BJ (cell line): ENCODE data around the gene ATG7. TPM values are rescaled to one million over a fixed set of nuclear protein-coding genes. Genes with fewer than 3 reads are reported as not detected.
"Not testable (repeated sequence)": the region's sequence is repeated elsewhere in the genome, so short reads cannot be mapped to it uniquely, and the experiment has no call there.

Source experiments
- CTCF ChIA-PET: fragments of 350-600 bp; formaldehyde crosslinking; extraction: SDS; loops from one replicate; lab custom pipeline; 2021; ENCODE audit warnings: antibody characterized with exemption, inconsistent platforms; lab: Yijun Ruan, JAX
- POLR2A ChIA-PET: fragments of 300-600 bp; sonication (Branson Sonifier 250); formaldehyde crosslinking; extraction: SDS; loops from one replicate; lab custom pipeline; 2021; ENCODE audit warnings: antibody characterized with exemption; lab: Charles Lee
- DNase-seq: peaks from one replicate; pipeline ENCODE4 v3.0.0-alpha.2; 2011; ENCODE audit warnings: low read depth
- H3K27me3 ChIP-seq: 2 replicates; pipeline ENCODE4 v1.6.0; 2011; ENCODE audit warnings: low read length; ENCODE audit not compliant: control insufficient read depth, insufficient read depth
- H3K36me3 ChIP-seq: 2 replicates; pipeline ENCODE4 v1.5.1; 2011; ENCODE audit warnings: low read length; ENCODE audit not compliant: control insufficient read depth, insufficient read depth
- H3K4me3 ChIP-seq: 2 replicates; pipeline ENCODE4 v1.5.1; 2011; ENCODE audit warnings: low read depth, mild to moderate bottlenecking, control low read depth, low read length
- CTCF ChIP-seq: IDR thresholded peaks from 2 replicates; pipeline ENCODE4 v1.5.1; 2011; ENCODE audit warnings: low read depth, mild to moderate bottlenecking, control low read depth, inconsistent platforms, low read length, moderate library complexity; ENCODE audit not compliant: insufficient read depth
- polyA plus RNA-seq: library from polyadenylated mRNA; depleted of rRNA; stranded (reverse); fragments of >200 nt; gene quantifications from 2 replicates; pipeline ENCODE4 v1.2.3, GENCODE V29; 2011

The ATG7 gene
- polyA plus RNA-seq, 1 experiment, result 26.2 TPM

DNA sequence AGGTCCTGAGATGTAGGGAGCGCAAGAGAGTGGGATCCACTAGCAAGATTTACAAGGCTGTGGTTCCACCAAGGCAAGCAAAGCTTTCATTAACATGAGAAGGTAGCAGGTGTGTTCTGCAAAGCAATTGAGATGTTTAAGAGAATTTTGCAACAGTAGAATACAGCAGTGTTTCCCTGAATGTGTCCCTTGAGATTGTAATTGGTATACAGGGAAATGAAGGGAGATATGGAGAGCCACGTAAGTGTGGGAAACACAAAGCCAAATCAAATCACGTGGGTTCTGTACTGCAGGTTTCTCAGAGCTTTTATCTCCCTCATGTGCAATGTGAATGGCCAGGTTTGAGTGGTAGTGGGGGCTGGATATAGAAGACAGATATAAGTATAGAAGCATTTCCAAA lies 67.3 kb downstream of the ATG7 start:
- TF ChIP-seq CTCF, result no peak
- CTCF ChIA-PET, result interaction anchor here (1.8 to 6.7 kb wide), 4 partner anchors 14 to 279 kb away, joined by 5 to 110 read pairs (median 12); no protein-coding TSS in a partner anchor
- Histone ChIP-seq H3K4me3 (no peak overlapping the region), H3K27me3 (no peaks in the 10 kb centered on the region), H3K36me3 (peaks cover 2% of the 10 kb centered on the region)
- no peak for DNase-seq
- POLR2A ChIA-PET, result no interaction called here

- TF ChIP-seq CTCF, result no peak
- no peak for DNase-seq
- CTCF ChIA-PET, result no interaction called here
- H3K36me3 ChIP-seq, result peaks cover 3% of the 10 kb centered on the region
- POLR2A ChIA-PET, result no interaction called here
- no peak overlapping the region for H3K4me3 ChIP-seq
- H3K27me3 ChIP-seq, result no peaks in the 10 kb centered on the region
Observed at GRCh38 chr3:11346416-11346815, 74.2 kb downstream of the ATG7 start.

- H3K4me3 ChIP-seq, DNase-seq, H3K27me3 ChIP-seq, H3K36me3 ChIP-seq: not testable (repeated sequence)
- CTCF ChIA-PET, result interaction anchor here (0.7 to 1.3 kb wide), 2 partner anchors 10 to 197 kb away, joined by 3 to 5 read pairs; no protein-coding TSS in a partner anchor
- POLR2A ChIA-PET, result interaction anchor here (0.6 kb wide), 1 partner anchor 138 kb away, joined by 4 read pairs; no protein-coding TSS in a partner anchor
Observed at GRCh38 chr3:11348877-11349276, 76.7 kb downstream of the ATG7 start.

DNA sequence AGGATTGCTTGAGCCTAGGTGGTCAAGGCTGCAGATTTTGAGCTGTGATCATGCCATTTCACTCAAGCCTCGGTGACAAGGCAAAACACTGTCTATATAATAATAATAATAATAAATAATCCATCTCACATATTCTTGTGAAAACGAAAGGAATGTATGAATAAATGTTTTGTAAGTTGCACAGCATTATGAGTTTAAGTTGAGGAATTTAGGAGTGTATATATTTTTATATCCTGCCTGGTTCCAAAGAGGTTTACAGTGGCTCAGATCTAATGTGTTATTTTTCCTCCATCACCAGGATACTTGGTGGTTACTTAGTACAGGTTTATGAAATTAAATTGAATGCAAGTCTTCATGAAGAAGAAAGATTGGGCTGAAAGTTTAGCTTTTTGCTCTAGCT lies 77.2 kb downstream of the ATG7 start:
- no peak for TF ChIP-seq CTCF
- H3K27me3 ChIP-seq, result no peaks in the 10 kb centered on the region
- ChIA-PET CTCF (interaction anchor here (0.7 to 1.4 kb wide), 4 partner anchors 9 to 289 kb away, joined by 3 to 6 read pairs (median 4); no protein-coding TSS in a partner anchor), POLR2A (interaction anchor here (0.6 kb wide), 1 partner anchor 138 kb away, joined by 4 read pairs; no protein-coding TSS in a partner anchor)
- H3K4me3 ChIP-seq, result no peak overlapping the region
- DNase-seq, result no peak
- peaks cover 3% of the 10 kb centered on the region for H3K36me3 ChIP-seq

- Histone ChIP-seq H3K27me3 (no peaks in the 10 kb centered on the region), H3K36me3 (peaks cover 2% of the 10 kb centered on the region; the same call in 1 of the 2 replicates), H3K4me3 (no peak overlapping the region)
- CTCF ChIA-PET, result interaction anchor here (0.8 to 1.5 kb wide), 5 partner anchors 12 to 289 kb away, joined by 3 to 6 read pairs (median 3); no protein-coding TSS in a partner anchor
- no peak for DNase-seq
- POLR2A ChIA-PET, result no interaction called here
- TF ChIP-seq CTCF, result no peak
Observed at GRCh38 chr3:11350374-11350773, 78.2 kb downstream of the ATG7 start.
